Liver (tissue), 9 donors: ENCODE data around the gene PAPPA. TPM values are rescaled to one million over a fixed set of nuclear protein-coding genes. Genes with fewer than 3 reads are reported as not detected.

Source experiments
- DNase-seq: peaks from one replicate; pipeline ENCODE4 v3.0.0-alpha.2; 2017; ENCODE audit warnings: low spot score
- H3K27ac ChIP-seq, 2 donors: one replicate each; pipeline ENCODE4 v1.7.0; 2013; ENCODE audit warnings: inconsistent platforms in 2 of 2, low read length in 2 of 2, control low read depth in 1 of 2, low read depth in 1 of 2, mild to moderate bottlenecking in 1 of 2
- H3K27me3 ChIP-seq, 4 donors: one replicate each; pipeline versions ENCODE4 v1.6.1 to v1.7.0; 2013; ENCODE audit warnings: low read length in 3 of 4, inconsistent platforms in 1 of 4, mild to moderate bottlenecking in 1 of 4, moderate library complexity in 1 of 4; ENCODE audit not compliant: control insufficient read depth in 4 of 4, insufficient read depth in 4 of 4
- H3K36me3 ChIP-seq, 4 donors: one replicate each; pipeline versions ENCODE4 v1.6.1 to v1.7.0; 2013; ENCODE audit warnings: low read length in 3 of 4, mild to moderate bottlenecking in 3 of 4, low read depth in 1 of 4, moderate library complexity in 1 of 4; ENCODE audit not compliant: control insufficient read depth in 4 of 4, insufficient read depth in 3 of 4
- H3K4me1 ChIP-seq, 4 donors: one replicate each; pipeline versions ENCODE4 v1.6.1 to v1.7.0; 2013; ENCODE audit warnings: low read length in 3 of 4, mild to moderate bottlenecking in 3 of 4, moderate library complexity in 1 of 4; ENCODE audit not compliant: control insufficient read depth in 4 of 4, insufficient read depth in 4 of 4
- H3K4me3 ChIP-seq, 3 donors: one replicate each; pipeline versions ENCODE4 v1.6.1 to v1.7.0; 2013; ENCODE audit warnings: low read length in 3 of 3, control low read depth in 1 of 3, low read depth in 1 of 3, mild to moderate bottlenecking in 1 of 3
- H3K9ac ChIP-seq, 2 donors: one replicate each; pipeline ENCODE4 v1.7.0; 2013; ENCODE audit warnings: low read length in 2 of 2, mild to moderate bottlenecking in 2 of 2, moderate library complexity in 2 of 2, control low read depth in 1 of 2, low read depth in 1 of 2
- H3K9me3 ChIP-seq, 4 donors: one replicate each; pipeline versions ENCODE4 v1.6.1 to v1.7.0; 2013; ENCODE audit warnings: low read length in 3 of 4; ENCODE audit not compliant: control insufficient read depth in 4 of 4
- FOXA2 ChIP-seq: IDR thresholded peaks from 2 replicates; pipeline ENCODE4 v1.6.1; 2016; ENCODE audit warnings: antibody characterized with exemption
- GABPA ChIP-seq, 2 donors: IDR thresholded peaks in 1 of 2; conservative IDR thresholded peaks in 1 of 2; 2 replicates each; pipeline ENCODE4 v1.6.1; 2016; ENCODE audit warnings: antibody characterized with exemption in 2 of 2, mild to moderate bottlenecking in 1 of 2, moderate library complexity in 1 of 2
- HNF4A ChIP-seq, 2 donors: conservative IDR thresholded peaks; 2 replicates each; pipeline ENCODE4 v1.6.1; 2016; ENCODE audit warnings: antibody characterized with exemption in 2 of 2, mild to moderate bottlenecking in 2 of 2
- NR2F2 ChIP-seq: IDR thresholded peaks from 2 replicates; pipeline ENCODE4 v1.6.1; 2016; ENCODE audit warnings: antibody characterized with exemption
- REST ChIP-seq: IDR thresholded peaks from 2 replicates; pipeline ENCODE4 v1.6.1; 2016; ENCODE audit warnings: antibody characterized with exemption, mild to moderate bottlenecking
- RXRA ChIP-seq, 2 donors: IDR thresholded peaks; 2 replicates each; pipeline ENCODE4 v1.6.1; 2017 to 2018; ENCODE audit warnings: antibody characterized with exemption in 2 of 2, mild to moderate bottlenecking in 1 of 2
- TAF1 ChIP-seq: conservative IDR thresholded peaks from 2 replicates; pipeline ENCODE4 v1.6.1; 2016; ENCODE audit warnings: antibody characterized with exemption, mild to moderate bottlenecking
- YY1 ChIP-seq: IDR thresholded peaks from 2 replicates; pipeline ENCODE4 v1.6.1; 2016; ENCODE audit warnings: antibody characterized with exemption, mild to moderate bottlenecking
- ZBTB33 ChIP-seq: IDR thresholded peaks from 2 replicates; pipeline ENCODE4 v1.6.1; 2016; ENCODE audit warnings: antibody characterized with exemption
- WGBS: extraction: QIAGEN DNeasy Blood & Tissue Kit; methylation state at CpG from one replicate; pipeline ENCODE4 v1.1.7; 2013; 5-methylcytosine and 5-hydroxymethylcytosine counted together
- polyA plus RNA-seq, 2 donors: library from polyadenylated mRNA; stranded (reverse) in 1 of 2; unstranded in 1 of 2; fragments of 200-250 nt in 1 of 2; fragments of >200 nt in 1 of 2; fragmentation: Nextera tagmentation in 1 of 2; extraction: Ambion mirVana in 1 of 2; gene quantifications; one replicate each; pipeline versions ENCODE4 v1.2.1 to v1.2.3, GENCODE V29; 2013 to 2015
- total RNA-seq, 2 donors: library from RNA; depleted of rRNA; stranded (reverse); fragments of >200 nt; gene quantifications; one replicate each; pipeline ENCODE4 v1.2.3, GENCODE V29; 2014
- donor health status: healthy.
- donor health status: healthy.
- donor health status: healthy.
- donor health status: healthy.
- donor health status: healthy.

Gene PAPPA
- total and polyA plus RNA-seq, 4 donors, result 0.03 to 0.33 (median 0.20) TPM

GRCh38 chr9:116298878-116299391, 145.3 kb downstream of the PAPPA start:
- H3K9ac ChIP-seq, result no peak overlapping the region
- no peaks in the 10 kb centered on the region for H3K4me1 ChIP-seq
- 77% methylated on average over 6 of the region's 6 CpGs for WGBS
- peaks cover 0 to 3% (median 0%) of the 10 kb centered on the region in 4 donors for H3K27me3 ChIP-seq
- no peaks in the 10 kb centered on the region for H3K9me3 ChIP-seq
- DNase-seq, result no peak
- no peak for TF ChIP-seq REST
- H3K36me3 ChIP-seq, result no peaks in the 10 kb centered on the region
- no peak overlapping the region for H3K27ac ChIP-seq
- no peak overlapping the region for H3K4me3 ChIP-seq

GRCh38 chr9:116300360-116300870, 146.8 kb downstream of the PAPPA start:
- Histone ChIP-seq H3K9ac (no peak overlapping the region), H3K4me1 (no peaks in the 10 kb centered on the region), H3K27ac (no peak overlapping the region), H3K4me3 (no peak overlapping the region), H3K9me3 (no peaks in the 10 kb centered on the region), H3K36me3 (no peaks in the 10 kb centered on the region), H3K27me3 (peaks cover 0 to 6% (median 0%) of the 10 kb centered on the region in 4 donors)
- DNase-seq, result no peak
- 82% methylated on average over 2 of the region's 2 CpGs for WGBS
- TF ChIP-seq YY1 (no peak), HNF4A (conservative IDR thresholded peaks at IDR 0.05) (no peak), FOXA2 (no peak), TAF1 (no peak), ZBTB33 (no peak), REST (no peak), NR2F2 (no peak), RXRA (IDR thresholded peaks at IDR 0.05) (no peak), GABPA (IDR thresholded peaks at IDR 0.05 in 1 of 2, conservative IDR thresholded peaks at IDR 0.05 in 1 of 2) (no peak)
